Transverse colon (tissue), 4 donors: Measurements from ENCODE around the gene FMNL1.

Experiments
- EP300 ChIP-seq: sonication (generic); formaldehyde crosslinking; IDR thresholded peaks from one replicate; pipeline ENCODE4 v1.6.1; 2017; ENCODE audit warnings: antibody characterized with exemption, low read depth
- POLR2A ChIP-seq: fragments of 450-650 bp; IDR thresholded peaks from one replicate; pipeline ENCODE4 v1.6.1; 2016; ENCODE audit warnings: antibody characterized with exemption, mild to moderate bottlenecking, moderate library complexity
- POLR2AphosphoS5 ChIP-seq, 3 donors: sonication (generic); formaldehyde crosslinking; IDR thresholded peaks; one replicate each; pipeline ENCODE4 v1.6.1; 2016; ENCODE audit warnings: antibody characterized with exemption in 3 of 3
- TF ChIP-seq, protein P1 (sequence below), 5 experiments: fragments of 200-600 bp in 3 of 5; fragments of 450-650 bp in 2 of 5; sonication (generic) in 3 of 5; IDR thresholded peaks; 1 replicate in 2 of 5; 2 replicates in 3 of 5; pipeline ENCODE4 v1.5.1; 2016 to 2017; ENCODE audit warnings: antibody characterized with exemption in 5 of 5, inconsistent platforms in 3 of 5, mild to moderate bottlenecking in 2 of 5, moderate library complexity in 1 of 5

GRCh38 chr17:45257115-45257514 lies 35.4 kb downstream of the FMNL1 start:
- TF ChIP-seq POLR2A (no peak), POLR2AphosphoS5 (IDR thresholded peaks at IDR 0.05) (no peak), EP300 (no peak)
- TF ChIP-seq, protein P1, sequence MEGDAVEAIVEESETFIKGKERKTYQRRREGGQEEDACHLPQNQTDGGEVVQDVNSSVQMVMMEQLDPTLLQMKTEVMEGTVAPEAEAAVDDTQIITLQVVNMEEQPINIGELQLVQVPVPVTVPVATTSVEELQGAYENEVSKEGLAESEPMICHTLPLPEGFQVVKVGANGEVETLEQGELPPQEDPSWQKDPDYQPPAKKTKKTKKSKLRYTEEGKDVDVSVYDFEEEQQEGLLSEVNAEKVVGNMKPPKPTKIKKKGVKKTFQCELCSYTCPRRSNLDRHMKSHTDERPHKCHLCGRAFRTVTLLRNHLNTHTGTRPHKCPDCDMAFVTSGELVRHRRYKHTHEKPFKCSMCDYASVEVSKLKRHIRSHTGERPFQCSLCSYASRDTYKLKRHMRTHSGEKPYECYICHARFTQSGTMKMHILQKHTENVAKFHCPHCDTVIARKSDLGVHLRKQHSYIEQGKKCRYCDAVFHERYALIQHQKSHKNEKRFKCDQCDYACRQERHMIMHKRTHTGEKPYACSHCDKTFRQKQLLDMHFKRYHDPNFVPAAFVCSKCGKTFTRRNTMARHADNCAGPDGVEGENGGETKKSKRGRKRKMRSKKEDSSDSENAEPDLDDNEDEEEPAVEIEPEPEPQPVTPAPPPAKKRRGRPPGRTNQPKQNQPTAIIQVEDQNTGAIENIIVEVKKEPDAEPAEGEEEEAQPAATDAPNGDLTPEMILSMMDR (IDR thresholded peaks at IDR 0.05): no peak
